Inflammatory macrophage (primary cell): Measurements from ENCODE around the gene RPGRIP1L.
"Not testable (repeated sequence)": the region's sequence is repeated elsewhere in the genome, so short reads cannot be mapped to it uniquely, and the experiment has no call there.

Experiments
- DNase-seq, 2 donors: peaks; one replicate each; pipeline ENCODE4 v3.0.0-alpha.2; 2020 to 2022

The RPGRIP1L gene

GRCh38 chr16:53712065-53712464, 8.4 kb upstream of the RPGRIP1L start:
- DNase-seq, result no peak

- no peak for DNase-seq
These were observed 7.7 kb upstream of the RPGRIP1L start for GRCh38 chr16:53711390-53711789.

GRCh38 chr16:53708490-53708889, 4.8 kb upstream of the RPGRIP1L start:
- DNase-seq, result no peak

- no peak for DNase-seq
These were observed 4.0 kb upstream of the RPGRIP1L start for GRCh38 chr16:53707671-53708070.

- DNase-seq, result no peak
These were observed 770 bp upstream of the RPGRIP1L start for GRCh38 chr16:53704445-53704813.

- DNase-seq, result not testable (repeated sequence)
These were observed 5.4 kb downstream of the RPGRIP1L start for GRCh38 chr16:53698271-53698670.

- DNase-seq, result no peak
These were observed 8.6 kb downstream of the RPGRIP1L start for GRCh38 chr16:53695070-53695469.

- DNase-seq, result no peak
These were observed 10.3 kb downstream of the RPGRIP1L start for GRCh38 chr16:53693320-53693719.

- no peak for DNase-seq
These were observed 11.5 kb downstream of the RPGRIP1L start for GRCh38 chr16:53692146-53692545.

GRCh38 chr16:53690771-53691170, 12.9 kb downstream of the RPGRIP1L start:
- DNase-seq, result no peak

- DNase-seq, result no peak
These were observed 14.0 kb downstream of the RPGRIP1L start for GRCh38 chr16:53689636-53690035.

GRCh38 chr16:53686710-53687109, 16.9 kb downstream of the RPGRIP1L start:
- no peak for DNase-seq

GRCh38 chr16:53685334-53685733, 18.3 kb downstream of the RPGRIP1L start:
- DNase-seq, result not testable (repeated sequence)

GRCh38 chr16:53681354-53681753, 22.3 kb downstream of the RPGRIP1L start:
- no peak for DNase-seq

- DNase-seq, result no peak
These were observed 22.9 kb downstream of the RPGRIP1L start for GRCh38 chr16:53680756-53681155.

GRCh38 chr16:53678756-53679343, 24.8 kb downstream of the RPGRIP1L start:
- DNase-seq, result no peak

GRCh38 chr16:53678155-53678554, 25.5 kb downstream of the RPGRIP1L start:
- DNase-seq, result no peak

GRCh38 chr16:53673189-53673588, 30.5 kb downstream of the RPGRIP1L start:
- no peak for DNase-seq

- DNase-seq, result no peak
These were observed 31.2 kb downstream of the RPGRIP1L start for GRCh38 chr16:53672461-53672860.

GRCh38 chr16:53668869-53669268, 34.8 kb downstream of the RPGRIP1L start:
- DNase-seq, result no peak

- DNase-seq, result no peak
These were observed 36.8 kb downstream of the RPGRIP1L start for GRCh38 chr16:53666786-53667415.

- DNase-seq, result no peak
These were observed 38.8 kb downstream of the RPGRIP1L start for GRCh38 chr16:53664724-53665345.

GRCh38 chr16:53662072-53662471, 41.6 kb downstream of the RPGRIP1L start:
- no peak for DNase-seq

GRCh38 chr16:53654946-53655345, 48.7 kb downstream of the RPGRIP1L start:
- DNase-seq, result no peak
